ES-I3 (cell line): ENCODE measurements around the gene GIN1.
A peak's percentile ranks its signal among the peaks of the same experiment; 100 is the strongest.
"Not testable (repeated sequence)": the region's sequence is repeated elsewhere in the genome, so short reads cannot be mapped to it uniquely, and the experiment has no call there.

Source experiments
- H3K36me3 ChIP-seq: 2 replicates; pipeline ENCODE4 v1.6.1; 2013; ENCODE audit warnings: mild to moderate bottlenecking, low read length, control low read depth, moderate library complexity; ENCODE audit not compliant: insufficient read depth
- H3K4me1 ChIP-seq: 2 replicates; pipeline ENCODE4 v1.6.1; 2013; ENCODE audit warnings: mild to moderate bottlenecking, control low read depth, low read length; ENCODE audit not compliant: insufficient read depth
- H3K9ac ChIP-seq: 2 replicates; pipeline ENCODE4 v1.6.1; 2013; ENCODE audit warnings: low read depth, mild to moderate bottlenecking, low read length, moderate library complexity
- H3K9me3 ChIP-seq: 2 replicates; pipeline ENCODE4 v1.6.1; 2013; ENCODE audit warnings: mild to moderate bottlenecking, low read length, moderate library complexity; ENCODE audit not compliant: control insufficient read depth, insufficient read depth

The GIN1 gene

GRCh38 chr5:103119765-103120606 lies at the start of gene GIN1, which contains the start of gene PPIP5K2:
TSS of gene GIN1 (minus strand) at chr5:103120138. CDS start at chr5:103108707, 11,431 bp downstream.
TSS of gene PPIP5K2 (plus strand) at chr5:103120301. CDS start at chr5:103129590, 9,289 bp downstream.
- Histone ChIP-seq H3K36me3 (no peaks in the 10 kb centered on the region), H3K4me1 (0 out of 2 replicates have a peak, but pooled peaks cover 5% of the 10 kb centered on the region), H3K9ac (peak within 1 kb of the TSS; percentile 89), H3K9me3 (no peaks in the 10 kb centered on the region)

GRCh38 chr5:103166706-103167105 lies 46.8 kb upstream of the GIN1 start:
- Histone ChIP-seq H3K9ac (no peak overlapping the region), H3K4me1 (no peaks in the 10 kb centered on the region), H3K9me3 (no peaks in the 10 kb centered on the region), H3K36me3 (0 out of 2 replicates have a peak, but pooled peaks cover 3% of the 10 kb centered on the region)

GRCh38 chr5:103151156-103151555 lies 31.2 kb upstream of the GIN1 start:
- Histone ChIP-seq H3K4me1 (no peaks in the 10 kb centered on the region), H3K9ac (no peak overlapping the region), H3K9me3 (no peaks in the 10 kb centered on the region), H3K36me3 (no peaks in the 10 kb centered on the region)

- H3K4me1 ChIP-seq: no peaks in the 10 kb centered on the region
- no peaks in the 10 kb centered on the region for H3K9me3 ChIP-seq
- no peaks in the 10 kb centered on the region for H3K36me3 ChIP-seq
- no peak overlapping the region for H3K9ac ChIP-seq
Observed at GRCh38 chr5:103148213-103148612, 28.3 kb upstream of the GIN1 start.

- no peak overlapping the region for H3K9ac ChIP-seq
- H3K36me3 ChIP-seq: no peaks in the 10 kb centered on the region
- H3K9me3 ChIP-seq: no peaks in the 10 kb centered on the region
- no peaks in the 10 kb centered on the region for H3K4me1 ChIP-seq
Observed at GRCh38 chr5:103145196-103145595, 25.3 kb upstream of the GIN1 start.

GRCh38 chr5:103142132-103142531 lies 22.2 kb upstream of the GIN1 start:
- H3K4me1 ChIP-seq, H3K36me3 ChIP-seq, H3K9ac ChIP-seq, H3K9me3 ChIP-seq: not testable (repeated sequence)

- no peaks in the 10 kb centered on the region for H3K4me1 ChIP-seq
- H3K36me3 ChIP-seq: peaks cover 3% of the 10 kb centered on the region; the same call in 1 of the 2 replicates
- no peak overlapping the region for H3K9ac ChIP-seq
- H3K9me3 ChIP-seq: no peaks in the 10 kb centered on the region
Observed at GRCh38 chr5:103139264-103139865, 19.4 kb upstream of the GIN1 start.

GRCh38 chr5:103138202-103138690 lies 18.3 kb upstream of the GIN1 start:
- H3K9me3 ChIP-seq: no peaks in the 10 kb centered on the region
- H3K9ac ChIP-seq: no peak overlapping the region
- no peaks in the 10 kb centered on the region for H3K4me1 ChIP-seq
- H3K36me3 ChIP-seq: peaks cover 3% of the 10 kb centered on the region; the same call in 1 of the 2 replicates

- H3K36me3 ChIP-seq: peaks cover 3% of the 10 kb centered on the region; the same call in 1 of the 2 replicates
- no peak overlapping the region for H3K9ac ChIP-seq
- no peaks in the 10 kb centered on the region for H3K9me3 ChIP-seq
- no peaks in the 10 kb centered on the region for H3K4me1 ChIP-seq
Observed at GRCh38 chr5:103135461-103135860, 15.5 kb upstream of the GIN1 start.

- no peaks in the 10 kb centered on the region for H3K4me1 ChIP-seq
- no peak overlapping the region for H3K9ac ChIP-seq
- no peaks in the 10 kb centered on the region for H3K36me3 ChIP-seq
- no peaks in the 10 kb centered on the region for H3K9me3 ChIP-seq
Observed at GRCh38 chr5:103133231-103133630, 13.3 kb upstream of the GIN1 start.

- Histone ChIP-seq H3K9me3 (no peaks in the 10 kb centered on the region), H3K4me1 (no peaks in the 10 kb centered on the region), H3K9ac (no peak overlapping the region), H3K36me3 (no peaks in the 10 kb centered on the region)
Observed at GRCh38 chr5:103132684-103133083, 12.7 kb upstream of the GIN1 start.

- Histone ChIP-seq H3K4me1 (no peaks in the 10 kb centered on the region), H3K9ac (no peak overlapping the region)
Observed at GRCh38 chr5:103128202-103128601, 8.3 kb upstream of the GIN1 start.

GRCh38 chr5:103127292-103127817 lies 7.4 kb upstream of the GIN1 start:
- Histone ChIP-seq H3K9ac (no peak overlapping the region), H3K36me3 (no peaks in the 10 kb centered on the region), H3K9me3 (no peaks in the 10 kb centered on the region), H3K4me1 (no peaks in the 10 kb centered on the region)

More at GRCh38 chr5:103128202-103128601, 8.3 kb upstream of the GIN1 start:
- H3K36me3 ChIP-seq: no peaks in the 10 kb centered on the region
- H3K9me3 ChIP-seq: no peaks in the 10 kb centered on the region

- Histone ChIP-seq H3K4me1 (0 out of 2 replicates have a peak, but pooled peaks cover 4% of the 10 kb centered on the region), H3K9me3 (no peaks in the 10 kb centered on the region), H3K9ac (no peak overlapping the region), H3K36me3 (no peaks in the 10 kb centered on the region)
Observed at GRCh38 chr5:103126557-103126956, 6.6 kb upstream of the GIN1 start.
